Panc1 (cell line): Measurements from ENCODE around the gene USH1C.

Experiments used
- POLR2AphosphoS5 ChIP-seq: IDR thresholded peaks from 2 replicates; pipeline ENCODE4 v1.6.1; 2012; ENCODE audit warnings: mild to moderate bottlenecking, low read depth, low read length, moderate library complexity
- REST ChIP-seq, 2 experiments: IDR thresholded peaks; 2 replicates each; pipeline ENCODE4 v1.6.1; 2011 to 2012; ENCODE audit warnings: low read depth in 2 of 2, control low read depth in 1 of 2, low read length in 1 of 2, mild to moderate bottlenecking in 1 of 2, moderate library complexity in 1 of 2; ENCODE audit not compliant: insufficient read depth in 1 of 2
- TCF7L2 ChIP-seq: IDR thresholded peaks from 2 replicates; pipeline ENCODE4 v1.6.1; 2011; ENCODE audit warnings: mild to moderate bottlenecking, low read depth, low read length, inconsistent platforms
- TF ChIP-seq, protein P1 (sequence below): fragments of 450-650 bp; IDR thresholded peaks from 2 replicates; pipeline ENCODE4 v1.5.1; 2017; ENCODE audit warnings: mild to moderate bottlenecking

- TF ChIP-seq, protein P1, sequence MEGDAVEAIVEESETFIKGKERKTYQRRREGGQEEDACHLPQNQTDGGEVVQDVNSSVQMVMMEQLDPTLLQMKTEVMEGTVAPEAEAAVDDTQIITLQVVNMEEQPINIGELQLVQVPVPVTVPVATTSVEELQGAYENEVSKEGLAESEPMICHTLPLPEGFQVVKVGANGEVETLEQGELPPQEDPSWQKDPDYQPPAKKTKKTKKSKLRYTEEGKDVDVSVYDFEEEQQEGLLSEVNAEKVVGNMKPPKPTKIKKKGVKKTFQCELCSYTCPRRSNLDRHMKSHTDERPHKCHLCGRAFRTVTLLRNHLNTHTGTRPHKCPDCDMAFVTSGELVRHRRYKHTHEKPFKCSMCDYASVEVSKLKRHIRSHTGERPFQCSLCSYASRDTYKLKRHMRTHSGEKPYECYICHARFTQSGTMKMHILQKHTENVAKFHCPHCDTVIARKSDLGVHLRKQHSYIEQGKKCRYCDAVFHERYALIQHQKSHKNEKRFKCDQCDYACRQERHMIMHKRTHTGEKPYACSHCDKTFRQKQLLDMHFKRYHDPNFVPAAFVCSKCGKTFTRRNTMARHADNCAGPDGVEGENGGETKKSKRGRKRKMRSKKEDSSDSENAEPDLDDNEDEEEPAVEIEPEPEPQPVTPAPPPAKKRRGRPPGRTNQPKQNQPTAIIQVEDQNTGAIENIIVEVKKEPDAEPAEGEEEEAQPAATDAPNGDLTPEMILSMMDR: no peak
- TF ChIP-seq POLR2AphosphoS5 (no peak), TCF7L2 (no peak), REST (IDR thresholded peaks at IDR 0.05; ENCODE audit: insufficient read depth in 1 of 2, low read depth in 2 of 2, low read length in 1 of 2) (no peak)
Measured at GRCh38 chr11:17553249-17553546, 9.0 kb upstream of the USH1C start.
